Measurements from ENCODE around the gene LRFN2. TPM values are rescaled to one million over a fixed set of nuclear protein-coding genes. Genes with fewer than 3 reads are reported as not detected.

Gene LRFN2
- total and polyA plus RNA-seq, 2 donors from 2014 or later = not detected

GRCh38 chr6:40343877-40344565 lies 243.1 kb downstream of the LRFN2 start:
- DNase-seq (peak in 2 of 5 donors; percentile 28 to 58), FAIRE-seq (no peak)
- Histone ChIP-seq H3K27me3 (ENCODE audit: control insufficient read depth, insufficient read depth, low read length) (peaks cover 8% of the 10 kb centered on the region), H3K36me3 (ENCODE audit: control insufficient read depth in 2 of 3, insufficient read depth in 3 of 3, low read length in 3 of 3) (no peaks in the 10 kb centered on the region), H3K4me3 (ENCODE audit: low read length in 3 of 3) (no peak overlapping the region), H3K9ac (ENCODE audit: low read length in 3 of 3) (no peak overlapping the region), H3K4me1 (ENCODE audit: control insufficient read depth in 2 of 3, insufficient read depth in 2 of 3, low read depth in 1 of 3, low read length in 3 of 3) (no peaks in the 10 kb centered on the region), H3K9me3 (ENCODE audit: control insufficient read depth in 2 of 3, insufficient read depth in 1 of 3, low read length in 3 of 3) (no peaks in the 10 kb centered on the region), H3K27ac (ENCODE audit: low read depth in 2 of 2, low read length in 2 of 2) (no peak overlapping the region)
- intact Hi-C loops (cut with DNase I) = no loop called here
- TF ChIP-seq CTCF (IDR thresholded peaks at IDR 0.05; ENCODE audit: borderline replicate concordance, extremely low read depth, insufficient read depth) = no peak

- H3K36me3 ChIP-seq (ENCODE audit: control insufficient read depth in 2 of 3, insufficient read depth in 3 of 3, low read length in 3 of 3) = no peaks in the 10 kb centered on the region
- no peaks in the 10 kb centered on the region for H3K4me1 ChIP-seq (ENCODE audit: control insufficient read depth in 2 of 3, insufficient read depth in 2 of 3, low read depth in 1 of 3, low read length in 3 of 3)
- H3K9ac ChIP-seq (ENCODE audit: low read length in 3 of 3) = no peak overlapping the region
- H3K9me3 ChIP-seq (ENCODE audit: control insufficient read depth in 2 of 3, insufficient read depth in 1 of 3, low read length in 3 of 3) = no peaks in the 10 kb centered on the region
- no peak for TF ChIP-seq CTCF (IDR thresholded peaks at IDR 0.05; ENCODE audit: borderline replicate concordance, extremely low read depth, insufficient read depth)
- H3K4me3 ChIP-seq (ENCODE audit: low read length in 3 of 3) = no peak overlapping the region
- FAIRE-seq (no peak), DNase-seq (no peak)
- peaks cover 11% of the 10 kb centered on the region for H3K27me3 ChIP-seq (ENCODE audit: control insufficient read depth, insufficient read depth, low read length)
- intact Hi-C loops (cut with DNase I) = no loop called here
- no peak overlapping the region for H3K27ac ChIP-seq (ENCODE audit: low read depth in 2 of 2, low read length in 2 of 2)
These were observed 243.8 kb downstream of the LRFN2 start for GRCh38 chr6:40343318-40343876.

GRCh38 chr6:40342723-40343122 lies 244.4 kb downstream of the LRFN2 start:
- intact Hi-C loops (cut with DNase I) = no loop called here
- Histone ChIP-seq H3K4me3 (ENCODE audit: low read length in 3 of 3) (no peak overlapping the region), H3K9ac (ENCODE audit: low read length in 3 of 3) (no peak overlapping the region), H3K27ac (ENCODE audit: low read depth in 2 of 2, low read length in 2 of 2) (no peak overlapping the region), H3K36me3 (ENCODE audit: control insufficient read depth in 2 of 3, insufficient read depth in 3 of 3, low read length in 3 of 3) (no peaks in the 10 kb centered on the region), H3K9me3 (ENCODE audit: control insufficient read depth in 2 of 3, insufficient read depth in 1 of 3, low read length in 3 of 3) (no peaks in the 10 kb centered on the region), H3K27me3 (ENCODE audit: control insufficient read depth, insufficient read depth, low read length) (peaks cover 11% of the 10 kb centered on the region), H3K4me1 (ENCODE audit: control insufficient read depth in 2 of 3, insufficient read depth in 2 of 3, low read depth in 1 of 3, low read length in 3 of 3) (no peaks in the 10 kb centered on the region)
- FAIRE-seq (no peak), DNase-seq (no peak)
- TF ChIP-seq CTCF (IDR thresholded peaks at IDR 0.05; ENCODE audit: borderline replicate concordance, extremely low read depth, insufficient read depth) = no peak

Measured in kidney (tissue), 14 donors.